Mesothelial cell of epicardium (in vitro differentiated cells): ENCODE measurements around the gene HMOX2. TPM values are rescaled to one million over a fixed set of nuclear protein-coding genes. Genes with fewer than 3 reads are reported as not detected.
A peak's percentile ranks its signal among the peaks of the same experiment; 100 is the strongest.

Source experiments
- DNase-seq, 2 experiments: peaks; one replicate each; pipeline ENCODE4 v3.0.0; 2021; ENCODE audit warnings: low spot score in 2 of 2; ENCODE audit not compliant: unreplicated experiment in 2 of 2
- H3K27ac Mint-ChIP-seq: 2 replicates; pipeline ENCODE4 v1.8.0; 2021; ENCODE audit warnings: mixed read lengths
- H3K27me3 Mint-ChIP-seq: 2 replicates; pipeline ENCODE4 v1.8.0; 2021; ENCODE audit warnings: low read depth, mixed read lengths
- H3K36me3 Mint-ChIP-seq: 2 replicates; pipeline ENCODE4 v1.8.0; 2021; ENCODE audit warnings: mixed read lengths
- H3K4me1 Mint-ChIP-seq: 2 replicates; pipeline ENCODE4 v1.8.0; 2021; ENCODE audit warnings: mixed read lengths
- H3K4me3 Mint-ChIP-seq: 2 replicates; pipeline ENCODE4 v1.8.0; 2021; ENCODE audit warnings: mild to moderate bottlenecking, moderate library complexity, mixed read lengths
- H3K9me3 Mint-ChIP-seq: 2 replicates; pipeline ENCODE4 v1.8.0; 2021; ENCODE audit warnings: mixed read lengths
- CTCF ChIP-seq: fragments of 200-600 bp; sonication (generic); IDR thresholded peaks from one replicate; pipeline ENCODE4 v1.5.0; 2021; ENCODE audit warnings: antibody characterized with exemption; ENCODE audit not compliant: unreplicated experiment
- total RNA-seq: library from RNA; stranded (reverse); gene quantifications from 3 replicates; pipeline ENCODE4 v1.2.1, GENCODE V29; 2021

The HMOX2 gene
- total RNA-seq, 1 donor from 2014 or later = 30.9 TPM

GRCh38 chr16:4514606-4515005 lies 38.4 kb downstream of the HMOX2 start:
- Mint-ChIP-seq H3K4me3 (no peak overlapping the region), H3K9me3 (no peaks in the 10 kb centered on the region), H3K27me3 (no peaks in the 10 kb centered on the region), H3K27ac (no peak overlapping the region), H3K36me3 (peaks cover 2% of the 10 kb centered on the region), H3K4me1 (peaks cover under 1% of the 10 kb centered on the region)
- DNase-seq = no peak
- no peak for TF ChIP-seq CTCF

GRCh38 chr16:4515611-4516233 lies 39.5 kb downstream of the HMOX2 start:
- Mint-ChIP-seq H3K4me1 (peaks cover 3% of the 10 kb centered on the region), H3K27me3 (no peaks in the 10 kb centered on the region), H3K27ac (no peak overlapping the region), H3K4me3 (no peak overlapping the region), H3K36me3 (no peaks in the 10 kb centered on the region), H3K9me3 (no peaks in the 10 kb centered on the region)
- no peak for TF ChIP-seq CTCF
- no peak for DNase-seq

GRCh38 chr16:4517812-4518680 lies 41.8 kb downstream of the HMOX2 start:
- Mint-ChIP-seq H3K36me3 (no peaks in the 10 kb centered on the region), H3K9me3 (no peaks in the 10 kb centered on the region), H3K4me3 (no peak overlapping the region), H3K27me3 (no peaks in the 10 kb centered on the region), H3K27ac (no peak overlapping the region), H3K4me1 (peaks cover 5% of the 10 kb centered on the region)
- TF ChIP-seq CTCF = peak; percentile 28
- peak in 1 of 2 experiments; percentile 59 for DNase-seq

GRCh38 chr16:4519274-4520058 lies 43.3 kb downstream of the HMOX2 start:
- no peak overlapping the region for H3K27ac Mint-ChIP-seq
- no peak overlapping the region for H3K4me3 Mint-ChIP-seq

GRCh38 chr16:4520913-4521312 lies 44.7 kb downstream of the HMOX2 start:
- Mint-ChIP-seq H3K27ac (no peak overlapping the region), H3K27me3 (no peaks in the 10 kb centered on the region), H3K36me3 (peaks cover 4% of the 10 kb centered on the region), H3K4me3 (no peak overlapping the region), H3K4me1 (peaks cover 5% of the 10 kb centered on the region), H3K9me3 (no peaks in the 10 kb centered on the region)
- DNase-seq = no peak
- no peak for TF ChIP-seq CTCF

More at GRCh38 chr16:4519274-4520058, 43.3 kb downstream of the HMOX2 start:
- no peak for DNase-seq
- H3K36me3 Mint-ChIP-seq = peaks cover 4% of the 10 kb centered on the region
- no peaks in the 10 kb centered on the region for H3K9me3 Mint-ChIP-seq
- peaks cover 5% of the 10 kb centered on the region for H3K4me1 Mint-ChIP-seq
- TF ChIP-seq CTCF = no peak
- H3K27me3 Mint-ChIP-seq = no peaks in the 10 kb centered on the region
